ENCODE data around the gene FOXS1.

DNA sequence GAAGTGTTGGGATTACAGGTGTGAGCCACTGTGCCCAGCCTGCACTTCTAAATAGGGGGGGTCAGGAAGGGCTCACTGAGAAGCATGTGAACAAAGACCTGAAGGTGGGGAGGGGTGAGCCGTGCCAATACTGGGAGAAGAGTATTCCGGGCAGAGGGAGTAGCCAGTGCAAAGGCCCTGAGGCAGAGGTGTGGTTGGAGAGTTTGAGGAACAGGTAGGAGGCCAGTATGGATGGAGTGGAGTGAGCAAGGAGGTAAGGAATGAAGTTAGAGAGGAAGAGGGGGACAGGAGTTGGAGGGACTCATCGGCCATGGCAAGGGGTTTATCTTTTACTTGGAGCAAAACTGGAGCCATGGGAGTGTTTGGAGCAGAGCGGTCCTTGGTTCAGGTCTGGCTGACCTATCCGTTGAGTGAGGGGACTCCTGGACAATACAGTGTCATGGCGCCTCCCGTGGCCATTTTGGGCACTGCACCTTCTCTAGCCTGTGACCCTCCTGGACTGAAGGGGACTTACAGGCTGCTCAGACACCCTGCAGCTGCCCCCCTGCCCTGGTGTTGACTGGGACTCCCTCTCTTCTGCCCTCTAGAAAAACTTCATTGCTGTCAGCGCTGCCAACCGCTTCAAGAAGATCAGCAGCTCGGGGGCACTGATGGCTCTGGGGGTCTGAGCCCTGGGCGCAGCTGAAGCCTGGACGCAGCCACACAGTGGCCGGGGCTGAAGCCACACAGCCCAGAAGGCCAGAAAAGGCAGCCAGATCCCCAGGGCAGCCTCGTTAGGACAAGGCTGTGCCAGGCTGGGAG, 12.1 kb downstream of the FOXS1 start:
- TF ChIP-seq REST (IDR thresholded peaks at IDR 0.05; ENCODE audit: low read depth, low read length) (no peak), EP300 (IDR thresholded peaks at IDR 0.05; ENCODE audit: borderline replicate concordance in 1 of 2, low read depth in 1 of 2, low read length in 1 of 2) (no peak)
- TF ChIP-seq, protein P1, sequence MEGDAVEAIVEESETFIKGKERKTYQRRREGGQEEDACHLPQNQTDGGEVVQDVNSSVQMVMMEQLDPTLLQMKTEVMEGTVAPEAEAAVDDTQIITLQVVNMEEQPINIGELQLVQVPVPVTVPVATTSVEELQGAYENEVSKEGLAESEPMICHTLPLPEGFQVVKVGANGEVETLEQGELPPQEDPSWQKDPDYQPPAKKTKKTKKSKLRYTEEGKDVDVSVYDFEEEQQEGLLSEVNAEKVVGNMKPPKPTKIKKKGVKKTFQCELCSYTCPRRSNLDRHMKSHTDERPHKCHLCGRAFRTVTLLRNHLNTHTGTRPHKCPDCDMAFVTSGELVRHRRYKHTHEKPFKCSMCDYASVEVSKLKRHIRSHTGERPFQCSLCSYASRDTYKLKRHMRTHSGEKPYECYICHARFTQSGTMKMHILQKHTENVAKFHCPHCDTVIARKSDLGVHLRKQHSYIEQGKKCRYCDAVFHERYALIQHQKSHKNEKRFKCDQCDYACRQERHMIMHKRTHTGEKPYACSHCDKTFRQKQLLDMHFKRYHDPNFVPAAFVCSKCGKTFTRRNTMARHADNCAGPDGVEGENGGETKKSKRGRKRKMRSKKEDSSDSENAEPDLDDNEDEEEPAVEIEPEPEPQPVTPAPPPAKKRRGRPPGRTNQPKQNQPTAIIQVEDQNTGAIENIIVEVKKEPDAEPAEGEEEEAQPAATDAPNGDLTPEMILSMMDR (IDR thresholded peaks at IDR 0.05) = peak; percentile 90
